B cell (primary cell): ENCODE measurements around the gene ADSS1. TPM values are rescaled to one million over a fixed set of nuclear protein-coding genes. Genes with fewer than 3 reads are reported as not detected.

Source experiments
- ATAC-seq: fragments of 200-7000 bp; cut with Tn5 transposase; one replicate; pipeline ENCODE4 v1.10.0; 2021; ENCODE audit warnings: low read depth, mild to moderate bottlenecking, moderate number of reproducible peaks, moderate library complexity
- CTCF ChIA-PET: fragments of 350-600 bp; sonication (Branson Sonifier 250); formaldehyde crosslinking; loops from one replicate; lab custom pipeline; 2021; ENCODE audit warnings: antibody characterized with exemption, inconsistent platforms; lab: Charles Lee
- POLR2A ChIA-PET: fragments of 350-600 bp; sonication (Branson Sonifier 250); formaldehyde crosslinking; loops from one replicate; lab custom pipeline; 2021; ENCODE audit warnings: antibody characterized with exemption; lab: Charles Lee
- DNase-seq: peaks from one replicate; pipeline ENCODE4 v3.0.0; 2013
- H2AFZ ChIP-seq: 2 replicates; pipeline ENCODE4 v1.6.1; 2012; ENCODE audit warnings: mild to moderate bottlenecking, low read depth, low read length; ENCODE audit not compliant: insufficient read depth, poor library complexity, severe bottlenecking
- H3K27ac ChIP-seq, 2 donors: 1 replicate in 1 of 2; 2 replicates in 1 of 2; pipeline ENCODE4 v1.5.1; 2012 to 2013; ENCODE audit warnings: low read length in 2 of 2, mild to moderate bottlenecking in 2 of 2, moderate library complexity in 1 of 2
- H3K27me3 ChIP-seq, 4 experiments: fragments of 200-600 bp in 1 of 4; sonication (generic) in 1 of 4; replicated peaks in 1 of 4; 1 replicate in 2 of 4; 2 replicates in 2 of 4; pipeline versions ENCODE4 v1.6.1 to v1.7.0; 2013 to 2016; ENCODE audit warnings: low read length in 3 of 4, mild to moderate bottlenecking in 2 of 4, mixed read lengths in 1 of 4, moderate library complexity in 1 of 4; ENCODE audit not compliant: insufficient read depth in 4 of 4, control insufficient read depth in 3 of 4; ENCODE audit errors: control extremely low read depth in 1 of 4
- H3K36me3 ChIP-seq, 2 experiments: replicated peaks in 1 of 2; 1 replicate in 1 of 2; 2 replicates in 1 of 2; pipeline versions ENCODE4 v1.6.1 to v1.7.1; 2013; ENCODE audit warnings: low read length in 1 of 2; ENCODE audit not compliant: insufficient read depth in 2 of 2, control insufficient read depth in 1 of 2; ENCODE audit errors: control extremely low read depth in 1 of 2, extremely low read depth in 1 of 2
- H3K4me1 ChIP-seq, 2 donors: fragments of 200-600 bp in 1 of 2; sonication (generic) in 1 of 2; 1 replicate in 1 of 2; 2 replicates in 1 of 2; pipeline versions ENCODE4 v1.5.1 to v1.6.1; 2013 to 2017; ENCODE audit warnings: low read length in 2 of 2; ENCODE audit not compliant: control insufficient read depth in 2 of 2, insufficient read depth in 2 of 2
- H3K4me2 ChIP-seq: replicated peaks from 2 replicates; pipeline ENCODE3; 2012; ENCODE audit warnings: mild to moderate bottlenecking, low read depth, low read length; ENCODE audit not compliant: poor library complexity, severe bottlenecking
- H3K4me3 ChIP-seq, 5 experiments: fragments of 200-600 bp in 1 of 5; sonication (generic) in 1 of 5; 1 replicate in 3 of 5; 2 replicates in 2 of 5; pipeline versions ENCODE4 v1.5.1 to v1.7.0; 2011 to 2016; ENCODE audit warnings: low read length in 4 of 5, mild to moderate bottlenecking in 4 of 5, low read depth in 2 of 5, control low read depth in 1 of 5, moderate library complexity in 1 of 5; ENCODE audit not compliant: insufficient read depth in 1 of 5; ENCODE audit errors: control extremely low read depth in 1 of 5, extremely low read depth in 1 of 5
- H3K79me2 ChIP-seq: fragments of 200-600 bp; sonication (generic); one replicate; pipeline ENCODE4 v1.6.0; 2016; ENCODE audit warnings: low read length; ENCODE audit not compliant: control insufficient read depth, insufficient read depth
- H3K9ac ChIP-seq: fragments of 200-600 bp; sonication (generic); 2 replicates; pipeline ENCODE4 v1.6.1; 2017; ENCODE audit warnings: mild to moderate bottlenecking, low read length, moderate library complexity
- H3K9me3 ChIP-seq, 3 donors: one replicate each; pipeline versions ENCODE4 v1.6.1 to v1.7.1; 2013; ENCODE audit warnings: low read length in 2 of 3; ENCODE audit not compliant: control insufficient read depth in 2 of 3, insufficient read depth in 1 of 3; ENCODE audit errors: control extremely low read depth in 1 of 3
- H4K20me1 ChIP-seq: 2 replicates; pipeline ENCODE4 v1.6.0; 2012; ENCODE audit warnings: mild to moderate bottlenecking, low read length; ENCODE audit not compliant: insufficient read depth, control insufficient read depth, poor library complexity, severe bottlenecking
- H3K27ac Mint-ChIP-seq: one replicate; pipeline ENCODE4 v1.8.0; 2021; ENCODE audit warnings: mixed read lengths
- H3K27me3 Mint-ChIP-seq: one replicate; pipeline ENCODE4 v1.8.0; 2021; ENCODE audit warnings: mixed read lengths
- H3K4me1 Mint-ChIP-seq: one replicate; pipeline ENCODE4 v1.8.0; 2021; ENCODE audit warnings: mixed read lengths
- H3K4me3 Mint-ChIP-seq: one replicate; pipeline ENCODE4 v1.8.0; 2021; ENCODE audit warnings: mixed read lengths
- H3K9me3 Mint-ChIP-seq: one replicate; pipeline ENCODE4 v1.8.0; 2022; ENCODE audit warnings: mixed read lengths; ENCODE audit not compliant: insufficient read depth
- CTCF ChIP-seq: fragments of 200-600 bp; IDR thresholded peaks from one replicate; pipeline ENCODE4 v1.8.0; 2022; ENCODE audit warnings: antibody characterized with exemption, mild to moderate bottlenecking
- EZH2 ChIP-seq: IDR thresholded peaks from 2 replicates; pipeline ENCODE4 v1.6.1; 2012; ENCODE audit warnings: borderline replicate concordance, low read depth, mild to moderate bottlenecking, moderate library complexity, low read length; ENCODE audit not compliant: insufficient read depth, poor library complexity, severe bottlenecking
- WGBS: methylation state at CpG from one replicate; pipeline ENCODE4 v1.1.5; 2013; ENCODE audit warnings: missing lambda C conversion rate; ENCODE audit not compliant: insufficient coverage; 5-methylcytosine and 5-hydroxymethylcytosine counted together
- intact Hi-C: fragments of 100-400 bp; cut with micrococcal nuclease; formaldehyde crosslinking; loops from one replicate; pipeline ENCODE4 v1.10.0; 2022
- polyA plus RNA-seq: library from polyadenylated mRNA; depleted of rRNA; stranded (reverse); fragments of >200 nt; gene quantifications from 2 replicates; pipeline ENCODE4 v1.2.3, GENCODE V29; 2012
- total RNA-seq, 2 donors: library from RNA; stranded (reverse); fragments of 120-200 nt in 1 of 2; gene quantifications; 1 replicate in 1 of 2; 2 replicates in 1 of 2; pipeline versions ENCODE4 v1.2.3 to v1.2.4, GENCODE V29; 2013 to 2022

Gene ADSS1
- total and polyA plus RNA-seq, 2 donors (not counting 1 experiment from before 2014, with no cell fraction given) = 0.33 to 1.7 TPM

GRCh38 chr14:104746934-104747481 lies 23.0 kb downstream of the ADSS1 start:
- peaks cover 4% of the 10 kb centered on the region for H3K79me2 ChIP-seq
- H3K9ac ChIP-seq = no peak overlapping the region

GRCh38 chr14:104747876-104748275 lies 23.8 kb downstream of the ADSS1 start:
- Histone ChIP-seq H3K4me1 (peaks cover 6 to 10% of the 10 kb centered on the region in 2 donors), H3K9ac (no peak overlapping the region), H4K20me1 (no peaks in the 10 kb centered on the region), H2AFZ (no peak overlapping the region), H3K4me3 (no peak overlapping the region), H3K27me3 (no peaks in the 10 kb centered on the region), H3K79me2 (peaks cover 7% of the 10 kb centered on the region), H3K27ac (no peak overlapping the region), H3K4me2 (no peak overlapping the region), H3K36me3 (no peaks in the 10 kb centered on the region), H3K9me3 (peaks cover 0 to 10% (median 0%) of the 10 kb centered on the region in 3 donors)
- DNase-seq (no peak), ATAC-seq (no peak)
- Mint-ChIP-seq H3K9me3 (no peaks in the 10 kb centered on the region), H3K4me1 (peaks cover 9% of the 10 kb centered on the region), H3K27me3 (no peaks in the 10 kb centered on the region), H3K4me3 (no peak overlapping the region), H3K27ac (no peak overlapping the region)
- POLR2A ChIA-PET = no interaction called here
- intact Hi-C loops = no loop called here
- no peak for TF ChIP-seq EZH2
- CTCF ChIA-PET = no interaction called here
- 82% methylated on average over 9 of the region's 9 CpGs for WGBS

More at GRCh38 chr14:104746934-104747481, 23.0 kb downstream of the ADSS1 start:
- H3K4me3 Mint-ChIP-seq = no peak overlapping the region
- Histone ChIP-seq H4K20me1 (no peaks in the 10 kb centered on the region), H3K27ac (no peak overlapping the region), H3K36me3 (no peaks in the 10 kb centered on the region), H2AFZ (no peak overlapping the region), H3K27me3 (no peaks in the 10 kb centered on the region), H3K9me3 (peaks cover 0 to 7% (median 0%) of the 10 kb centered on the region in 3 donors), H3K4me3 (no peak overlapping the region), H3K4me2 (no peak overlapping the region), H3K4me1 (peaks cover 4 to 6% of the 10 kb centered on the region in 2 donors)
- DNase-seq (no peak), ATAC-seq (no peak)
- no peaks in the 10 kb centered on the region for H3K27me3 Mint-ChIP-seq
- TF ChIP-seq EZH2 (no peak), CTCF (no peak)
- WGBS = 85% methylated on average over 2 of the region's 7 CpGs
- no peaks in the 10 kb centered on the region for H3K9me3 Mint-ChIP-seq
- POLR2A ChIA-PET = no interaction called here
- H3K27ac Mint-ChIP-seq = no peak overlapping the region
- CTCF ChIA-PET = no interaction called here
- intact Hi-C loops = no loop called here
- H3K4me1 Mint-ChIP-seq = peaks cover 3% of the 10 kb centered on the region
